GM12872 (cell line): ENCODE data around the gene TTC16.
A peak's percentile ranks its signal among the peaks of the same experiment; 100 is the strongest.

ENCODE experiments used
- TF ChIP-seq, protein P1 (sequence below): IDR thresholded peaks from 3 replicates; pipeline ENCODE4 v1.5.1; 2011; ENCODE audit warnings: low read depth, mild to moderate bottlenecking, low read length, moderate library complexity; ENCODE audit not compliant: insufficient read depth

Gene TTC16

DNA sequence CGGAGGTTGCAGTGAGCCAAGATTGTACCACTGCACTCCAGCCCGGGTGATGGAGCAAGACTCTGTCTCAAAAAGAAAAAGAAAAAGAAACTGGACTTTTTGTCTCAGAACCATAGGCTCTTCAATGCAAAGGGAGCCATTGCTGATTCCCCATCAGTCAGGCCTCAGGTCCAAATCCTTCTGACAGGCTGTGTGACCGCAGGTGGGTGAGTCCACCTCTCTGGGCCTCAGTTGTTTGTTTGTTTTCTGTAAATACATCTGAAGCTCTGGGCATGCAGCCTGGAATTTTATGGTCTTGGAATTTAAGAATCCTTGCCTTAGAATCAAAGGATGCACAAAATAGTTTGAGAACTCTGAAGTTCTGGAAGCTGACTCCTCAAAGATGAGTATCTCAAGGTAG, 40.4 kb downstream of the TTC16 start:
- TF ChIP-seq, protein P1, sequence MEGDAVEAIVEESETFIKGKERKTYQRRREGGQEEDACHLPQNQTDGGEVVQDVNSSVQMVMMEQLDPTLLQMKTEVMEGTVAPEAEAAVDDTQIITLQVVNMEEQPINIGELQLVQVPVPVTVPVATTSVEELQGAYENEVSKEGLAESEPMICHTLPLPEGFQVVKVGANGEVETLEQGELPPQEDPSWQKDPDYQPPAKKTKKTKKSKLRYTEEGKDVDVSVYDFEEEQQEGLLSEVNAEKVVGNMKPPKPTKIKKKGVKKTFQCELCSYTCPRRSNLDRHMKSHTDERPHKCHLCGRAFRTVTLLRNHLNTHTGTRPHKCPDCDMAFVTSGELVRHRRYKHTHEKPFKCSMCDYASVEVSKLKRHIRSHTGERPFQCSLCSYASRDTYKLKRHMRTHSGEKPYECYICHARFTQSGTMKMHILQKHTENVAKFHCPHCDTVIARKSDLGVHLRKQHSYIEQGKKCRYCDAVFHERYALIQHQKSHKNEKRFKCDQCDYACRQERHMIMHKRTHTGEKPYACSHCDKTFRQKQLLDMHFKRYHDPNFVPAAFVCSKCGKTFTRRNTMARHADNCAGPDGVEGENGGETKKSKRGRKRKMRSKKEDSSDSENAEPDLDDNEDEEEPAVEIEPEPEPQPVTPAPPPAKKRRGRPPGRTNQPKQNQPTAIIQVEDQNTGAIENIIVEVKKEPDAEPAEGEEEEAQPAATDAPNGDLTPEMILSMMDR, result no peak

DNA sequence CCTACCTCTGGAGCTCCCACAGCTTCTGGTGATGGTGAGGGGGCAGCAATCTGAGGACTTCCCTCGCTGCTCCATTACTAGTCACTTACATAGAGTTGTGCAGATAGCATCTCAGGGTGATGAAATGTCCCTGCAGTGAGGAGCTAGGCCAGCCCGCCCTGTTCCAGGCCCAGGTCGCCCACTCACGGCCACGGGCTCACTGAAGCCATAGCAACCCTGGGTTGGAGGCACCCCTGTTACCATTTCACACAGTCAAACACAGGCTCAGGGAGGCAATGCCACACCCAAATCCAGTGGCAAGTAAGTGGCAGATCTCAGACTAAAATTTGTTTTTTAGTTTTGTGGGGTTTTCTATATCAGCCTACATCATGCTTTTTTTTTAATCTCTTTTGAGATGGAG, 43.0 kb downstream of the TTC16 start:
- TF ChIP-seq, protein P1, result no peak

GRCh38 chr9:127761061-127761460, 45.2 kb downstream of the TTC16 start:
- TF ChIP-seq, protein P1, result no peak

- TF ChIP-seq, protein P1, result no peak
Observed at GRCh38 chr9:127761491-127761956, 45.6 kb downstream of the TTC16 start.

DNA sequence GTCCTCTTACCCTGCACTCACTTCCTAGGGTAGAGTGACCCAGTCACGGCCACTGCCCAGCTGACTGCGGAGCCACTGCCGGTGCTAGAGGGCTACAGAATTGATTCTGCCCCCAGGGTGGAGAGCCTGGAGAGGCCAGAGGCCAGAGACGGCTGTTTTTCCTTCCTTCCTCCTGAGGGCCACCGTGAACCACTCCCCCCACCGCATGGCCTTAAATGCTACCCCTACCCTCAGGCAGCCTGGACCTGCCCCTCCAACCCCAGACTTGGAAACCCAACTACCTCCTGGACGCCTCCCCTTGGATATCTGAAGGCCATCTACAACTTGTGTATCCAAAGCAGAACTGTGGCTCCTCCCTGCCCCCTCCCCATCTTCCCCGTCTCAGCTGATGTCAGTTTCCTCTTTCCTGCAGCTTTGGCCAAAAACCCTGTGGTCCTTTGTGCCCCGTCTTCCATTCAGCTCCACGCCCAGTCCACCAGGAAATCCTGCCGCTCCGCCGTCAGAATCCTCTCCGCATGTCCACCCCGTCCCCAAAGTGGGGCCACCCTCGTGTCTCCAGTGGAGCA, 46.3 kb downstream of the TTC16 start:
- TF ChIP-seq, protein P1, result no peak

- TF ChIP-seq, protein P1, result peak; percentile 56
Observed at GRCh38 chr9:127763918-127764384, 48.1 kb downstream of the TTC16 start.

GRCh38 chr9:127765418-127765817, 49.5 kb downstream of the TTC16 start:
- TF ChIP-seq, protein P1, result no peak
